Skin epidermis (tissue), 12 donors: ENCODE results near the gene OR6C76.
"Not testable (repeated sequence)": the region's sequence is repeated elsewhere in the genome, so short reads cannot be mapped to it uniquely, and the experiment has no call there.

ENCODE experiments used
- H3K27ac ChIP-seq, 21 experiments: fragments of 200-600 bp; sonication (generic) in 11 of 21; one replicate each; pipeline ENCODE4 v1.5.0; 2020; ENCODE audit warnings: mild to moderate bottlenecking in 3 of 21, inconsistent platforms in 2 of 21, moderate library complexity in 2 of 21
- H3K4me3 ChIP-seq, 7 experiments: fragments of 200-600 bp; sonication (generic) in 2 of 7; one replicate each; pipeline ENCODE4 v1.5.0; 2020; ENCODE audit warnings: inconsistent platforms in 2 of 7, mild to moderate bottlenecking in 2 of 7, moderate library complexity in 1 of 7

OR6C76 gene

DNA sequence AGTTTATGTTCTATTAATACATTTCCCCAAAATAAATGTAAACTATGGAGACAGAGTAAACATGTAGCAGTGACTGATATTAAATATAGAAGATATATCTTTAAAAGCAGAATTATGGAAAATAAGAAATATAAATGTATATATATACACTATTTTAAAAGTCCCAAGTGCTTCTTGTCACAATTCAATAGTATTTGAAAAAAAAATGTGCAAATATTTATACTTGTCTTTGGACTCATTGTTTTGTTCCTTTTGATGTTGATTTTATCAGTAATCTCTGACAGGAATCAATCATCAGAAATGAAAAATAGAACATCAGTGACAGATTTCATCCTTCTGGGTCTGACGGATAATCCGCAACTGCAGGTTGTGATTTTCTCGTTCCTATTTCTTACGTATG, at the start of gene OR6C76:
OR6C76 (plus strand) TSS at position 301 of the 400 bp plus-strand sequence; CDS start at position 301, 0 bp downstream.
- Histone ChIP-seq H3K4me3 (no peak within 1 kb of the TSS), H3K27ac (no peak within 1 kb of the TSS)

DNA sequence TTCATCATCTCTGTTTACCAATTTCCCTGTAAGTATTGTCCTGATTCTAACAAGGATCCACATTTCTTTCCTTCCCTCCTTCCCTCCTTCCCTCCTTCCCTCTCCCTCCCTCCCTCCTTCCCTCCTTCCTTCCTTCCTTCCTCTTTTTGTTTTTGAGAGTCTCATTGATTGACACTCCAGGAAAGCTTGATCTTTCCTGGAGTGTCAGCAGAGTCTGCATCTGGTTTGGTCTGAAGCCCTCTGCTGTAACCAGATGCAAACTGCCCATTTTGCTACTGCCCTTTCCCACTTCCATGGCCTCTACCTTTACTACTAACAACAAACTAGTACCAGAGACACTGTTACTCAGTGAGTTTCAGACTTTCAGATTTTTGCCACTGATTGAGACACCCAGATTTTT, 40.2 kb upstream of the OR6C76 start:
- no peak overlapping the region for H3K4me3 ChIP-seq
- no peak overlapping the region for H3K27ac ChIP-seq

DNA sequence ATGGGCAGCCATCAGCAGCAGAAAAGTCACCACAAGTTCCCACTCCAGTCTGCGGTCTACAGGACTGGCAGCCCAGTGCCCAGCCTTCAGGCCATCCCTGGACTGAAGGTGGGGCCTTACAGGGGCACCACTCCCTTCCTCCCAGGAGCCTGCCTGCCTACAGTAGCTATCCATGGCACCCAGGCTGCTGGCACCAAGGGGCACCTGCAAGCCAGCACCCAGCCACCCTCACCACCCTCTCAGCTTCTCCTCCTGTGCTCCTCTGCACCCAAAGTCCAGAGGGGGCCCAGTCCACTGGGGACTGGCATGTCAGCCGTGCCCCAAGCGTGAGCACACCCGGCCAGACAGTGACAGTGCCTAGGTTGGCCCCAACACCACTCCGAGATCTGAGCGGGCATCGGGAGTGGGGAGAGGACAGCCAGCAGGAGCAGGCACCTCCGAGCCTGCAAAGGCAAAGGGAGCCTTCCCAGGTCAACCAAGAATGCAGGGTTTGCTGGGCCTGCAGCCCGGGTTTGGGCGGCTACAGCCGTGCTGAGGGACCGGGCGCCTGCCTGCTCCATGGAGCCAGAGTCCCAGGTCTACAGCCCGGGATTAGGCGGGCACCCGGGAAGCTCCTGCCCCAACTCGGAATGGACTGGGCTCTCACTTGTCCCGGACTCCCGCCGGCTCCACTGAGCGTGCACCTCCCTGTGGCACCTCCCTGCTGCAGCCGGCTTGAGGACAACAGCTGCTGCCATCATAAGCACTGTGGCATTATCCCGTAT, 33.8 kb upstream of the OR6C76 start:
- H3K27ac ChIP-seq, result no peak overlapping the region

DNA sequence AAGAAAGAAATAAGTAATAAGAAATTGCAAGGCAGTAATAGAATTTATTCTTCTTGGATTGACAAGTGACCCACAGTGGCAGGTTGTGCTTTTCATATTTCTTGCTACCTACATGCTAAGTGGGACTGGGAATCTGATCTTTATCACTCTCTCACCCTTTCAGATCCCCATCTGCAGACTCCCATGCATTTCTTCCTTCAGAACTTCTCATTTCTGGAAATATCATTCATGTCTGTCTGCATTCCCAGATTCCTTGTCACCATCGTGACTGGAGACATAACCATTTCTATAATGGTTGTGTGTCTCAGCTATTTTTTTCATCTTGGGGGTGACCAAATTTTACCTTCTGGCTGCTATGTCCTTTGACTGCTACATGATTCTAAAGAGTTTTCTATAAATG, 29.7 kb upstream of the OR6C76 start:
- H3K4me3 ChIP-seq, result no peak overlapping the region
- no peak overlapping the region for H3K27ac ChIP-seq

More for the DNA sequence above, 33.8 kb upstream of the OR6C76 start:
- no peak overlapping the region for H3K4me3 ChIP-seq

DNA sequence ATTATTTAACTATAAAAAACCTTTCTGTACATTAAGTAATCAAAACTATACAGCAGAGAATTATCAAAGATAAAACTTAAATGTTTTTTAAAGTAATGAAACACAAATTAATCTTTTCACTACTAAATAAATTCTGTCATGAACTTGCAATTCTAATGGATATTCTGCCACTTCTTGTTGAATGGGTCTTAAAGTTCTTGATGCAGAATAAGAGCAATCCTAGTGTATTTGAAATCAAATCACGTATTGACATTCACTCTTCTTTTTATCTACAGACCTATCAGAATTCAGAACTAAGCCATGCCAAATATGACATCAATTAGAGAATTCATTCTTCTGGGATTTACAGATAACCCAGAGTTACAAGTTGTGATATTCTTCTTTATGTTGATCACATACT, 25.8 kb upstream of the OR6C76 start, which contains the start of gene OR6C65:
OR6C65 (plus strand) TSS at position 301 of the 400 bp plus-strand sequence; CDS start at position 301, 0 bp downstream.
- no peak within 1 kb of the TSS for H3K4me3 ChIP-seq
- no peak within 1 kb of the TSS for H3K27ac ChIP-seq

DNA sequence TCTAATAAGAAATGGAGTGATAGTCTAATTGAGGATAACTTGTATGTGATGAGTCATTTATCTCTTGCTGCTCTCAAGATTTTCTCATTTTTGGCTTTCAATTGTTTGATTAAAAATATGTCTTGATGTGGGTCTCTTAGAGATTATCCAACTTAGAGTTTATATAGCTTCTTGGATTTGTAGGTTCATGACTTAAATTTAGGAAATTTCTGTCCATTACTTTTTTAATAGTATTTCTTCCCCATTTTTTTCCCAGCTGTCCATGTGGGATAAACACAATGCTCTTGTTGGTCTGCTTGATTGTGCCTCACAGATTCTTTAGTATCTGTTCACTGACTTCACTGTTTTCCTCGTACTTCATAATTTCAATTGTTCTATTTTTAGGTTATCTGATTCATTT, 18.2 kb upstream of the OR6C76 start:
- Histone ChIP-seq H3K4me3 (no peak overlapping the region), H3K27ac (no peak overlapping the region)

DNA sequence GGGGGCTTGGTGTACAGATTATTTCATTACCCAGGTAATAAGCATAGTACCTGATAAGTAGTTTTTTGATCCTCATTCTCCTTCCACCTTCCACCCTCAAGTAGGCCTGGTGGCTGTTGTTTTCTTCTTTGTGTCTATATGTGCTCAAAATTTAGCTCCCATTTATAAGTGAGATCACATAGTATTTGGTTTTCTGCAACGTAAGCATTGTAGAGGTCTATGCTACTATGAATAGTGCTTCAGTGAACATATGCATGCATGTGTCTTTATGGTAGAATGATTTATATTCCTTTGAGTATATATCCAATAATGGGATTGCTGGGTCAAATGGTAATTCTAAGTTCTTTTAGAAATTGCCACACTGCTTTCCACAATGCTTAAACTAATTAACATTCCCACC, 16.9 kb upstream of the OR6C76 start:
- not testable (repeated sequence) for H3K4me3 ChIP-seq, H3K27ac ChIP-seq

DNA sequence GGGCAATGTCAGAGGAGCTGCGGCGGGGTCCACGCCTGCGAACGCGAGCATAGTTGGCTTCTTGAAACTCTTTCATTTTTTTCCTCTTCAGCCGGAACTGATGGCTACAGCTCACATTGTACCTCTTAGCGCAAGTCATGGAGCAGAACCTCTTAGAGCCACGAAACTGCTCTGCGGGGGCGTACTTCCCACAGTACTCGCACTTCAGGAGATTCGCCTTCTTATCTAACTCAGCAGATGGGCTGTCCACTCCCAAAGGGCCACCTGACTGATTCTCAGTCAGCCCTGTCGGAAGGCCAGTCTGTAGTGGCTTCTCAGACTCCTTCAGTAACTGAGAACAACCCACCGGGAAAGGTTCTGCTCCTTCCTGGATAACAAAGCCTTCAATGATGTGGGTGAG, 13.9 kb upstream of the OR6C76 start:
- H3K4me3 ChIP-seq, H3K27ac ChIP-seq: not testable (repeated sequence)

DNA sequence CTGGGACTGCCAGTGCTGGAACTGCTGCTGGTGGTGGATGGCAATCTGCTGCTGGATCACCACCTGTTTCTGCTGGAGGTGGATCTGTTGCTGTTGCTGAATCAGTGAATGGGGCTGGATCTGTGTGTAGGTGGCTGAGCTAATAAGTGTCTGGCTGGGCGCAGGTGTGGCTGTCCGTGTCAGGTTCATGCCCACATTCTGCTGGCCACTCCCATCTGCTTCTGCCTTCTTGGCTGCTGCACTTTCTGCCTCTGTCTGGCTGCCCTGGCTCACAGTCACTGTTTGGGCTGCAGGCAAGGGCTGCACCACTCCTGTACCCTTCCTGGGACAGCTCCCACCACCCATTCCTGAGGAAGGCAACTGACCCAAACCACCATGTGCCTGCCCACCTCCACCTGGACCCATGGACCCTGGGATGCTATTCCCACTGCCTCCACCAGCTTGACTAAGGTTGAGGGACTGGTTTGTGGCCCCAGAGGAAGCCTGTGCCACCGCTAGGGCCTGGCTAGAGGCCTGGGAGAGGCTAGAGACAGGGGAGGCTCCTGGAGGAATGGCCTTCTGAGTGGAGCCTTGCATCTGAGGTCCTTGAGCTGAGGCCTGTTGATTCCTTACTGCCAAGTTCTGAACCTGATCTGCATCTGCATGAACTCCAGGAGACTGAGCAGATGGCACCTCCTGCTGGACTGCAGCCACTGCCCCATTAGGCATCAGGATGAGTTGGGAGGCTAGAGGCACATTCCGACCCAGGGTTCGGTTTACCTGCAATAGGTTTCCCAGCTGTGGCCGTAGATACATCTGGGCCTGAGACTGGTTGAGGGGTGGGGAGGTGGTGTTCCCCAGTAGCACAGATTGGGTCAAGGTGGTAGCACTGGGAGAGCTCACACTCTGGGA, 12.3 kb upstream of the OR6C76 start:
- H3K27ac ChIP-seq, H3K4me3 ChIP-seq: not testable (repeated sequence)

DNA sequence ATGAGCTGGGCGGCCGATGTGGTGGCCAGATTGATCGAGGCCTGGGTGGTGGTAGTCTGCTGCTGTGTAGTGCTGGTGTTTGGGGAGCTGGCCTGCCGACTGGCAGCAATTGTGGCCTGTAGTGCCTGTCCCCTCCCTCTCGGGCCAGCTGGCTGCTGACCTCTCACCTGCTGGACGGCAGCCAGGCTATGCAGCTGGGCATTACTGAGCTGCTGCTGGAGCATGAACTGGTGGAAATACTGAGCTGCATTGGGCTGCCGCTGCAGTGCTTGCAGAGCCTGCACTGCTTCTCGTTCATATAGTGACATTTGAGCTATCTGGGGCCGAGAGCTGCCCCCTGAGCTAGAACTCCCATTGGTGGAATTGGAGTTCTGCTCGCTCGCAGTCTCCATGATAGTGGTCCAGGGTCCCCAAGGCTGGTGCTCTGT, 11.6 kb upstream of the OR6C76 start:
- not testable (repeated sequence) for H3K27ac ChIP-seq, H3K4me3 ChIP-seq

DNA sequence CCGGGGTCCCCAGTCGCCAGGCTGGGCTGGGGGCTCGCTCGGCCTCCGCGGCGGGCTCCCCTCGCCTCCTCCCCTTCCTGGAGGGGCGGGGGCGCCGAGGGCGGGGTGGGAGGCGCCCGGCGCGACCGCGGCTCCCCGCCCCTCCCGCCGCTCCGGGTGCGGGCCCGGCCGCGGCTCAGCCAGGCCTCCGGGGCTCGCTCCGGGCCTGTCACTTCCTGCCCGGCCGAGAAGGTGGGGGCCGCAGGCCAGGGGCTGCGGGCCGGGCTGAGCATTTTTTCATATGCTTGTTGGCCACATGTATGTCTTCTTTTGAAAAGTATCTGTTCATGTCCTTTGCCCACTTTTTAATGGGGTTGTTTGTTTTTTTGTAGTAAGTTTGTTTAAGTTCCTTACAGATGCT, 11.2 kb upstream of the OR6C76 start:
- H3K27ac ChIP-seq, H3K4me3 ChIP-seq: not testable (repeated sequence)

DNA sequence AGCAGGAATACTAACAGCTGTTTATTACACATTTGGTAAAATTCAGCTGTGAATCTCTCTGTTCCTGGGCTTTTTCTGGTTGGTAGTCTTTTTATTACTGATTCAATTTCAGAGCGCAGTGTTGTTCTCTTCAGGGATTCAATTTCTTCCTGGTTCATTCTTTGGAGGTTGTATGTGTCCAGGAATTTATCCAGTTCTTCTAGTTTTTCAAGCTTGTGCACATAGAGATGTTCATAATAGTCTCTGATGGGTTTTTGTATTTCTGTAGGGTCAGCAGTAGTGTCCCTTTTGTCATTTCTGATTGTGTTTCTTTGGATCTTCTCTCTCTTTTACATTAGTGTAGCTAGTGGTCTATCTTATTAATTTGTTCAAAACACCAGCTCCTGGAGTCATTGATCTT, 9.1 kb upstream of the OR6C76 start:
- Histone ChIP-seq H3K27ac (no peak overlapping the region), H3K4me3 (no peak overlapping the region)

DNA sequence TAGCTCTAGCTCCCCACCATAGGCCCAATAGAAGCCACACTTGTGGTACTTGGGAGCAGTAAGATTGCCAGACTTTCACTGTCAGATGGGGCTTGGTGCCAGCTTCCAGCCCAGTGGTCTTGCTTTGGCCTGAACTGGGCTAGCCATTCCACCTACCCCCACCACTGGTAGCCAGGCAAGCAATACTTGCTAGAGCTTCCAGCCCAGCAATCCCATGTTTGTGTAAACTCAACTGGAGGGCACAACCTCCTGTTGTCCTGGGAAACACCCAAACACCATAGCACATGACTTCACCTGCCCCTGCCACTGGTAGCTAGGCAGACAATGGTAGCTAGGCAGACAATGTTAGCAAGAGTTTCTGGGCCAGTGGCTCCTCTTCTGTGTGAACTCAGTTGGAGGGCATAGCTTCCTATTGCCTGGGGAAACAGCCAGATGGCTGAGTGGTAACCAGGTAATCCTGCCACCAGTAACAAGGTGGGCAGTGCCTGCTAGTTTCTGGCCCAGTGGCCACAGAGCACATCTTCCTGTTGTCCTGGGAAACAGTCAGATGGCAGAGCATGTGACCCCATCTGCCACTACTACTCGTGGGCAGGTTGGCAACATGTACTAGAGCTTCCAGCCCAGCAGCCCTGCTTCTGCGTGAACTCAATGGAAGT, 5.6 kb upstream of the OR6C76 start:
- no peak overlapping the region for H3K27ac ChIP-seq
- H3K4me3 ChIP-seq, result no peak overlapping the region

DNA sequence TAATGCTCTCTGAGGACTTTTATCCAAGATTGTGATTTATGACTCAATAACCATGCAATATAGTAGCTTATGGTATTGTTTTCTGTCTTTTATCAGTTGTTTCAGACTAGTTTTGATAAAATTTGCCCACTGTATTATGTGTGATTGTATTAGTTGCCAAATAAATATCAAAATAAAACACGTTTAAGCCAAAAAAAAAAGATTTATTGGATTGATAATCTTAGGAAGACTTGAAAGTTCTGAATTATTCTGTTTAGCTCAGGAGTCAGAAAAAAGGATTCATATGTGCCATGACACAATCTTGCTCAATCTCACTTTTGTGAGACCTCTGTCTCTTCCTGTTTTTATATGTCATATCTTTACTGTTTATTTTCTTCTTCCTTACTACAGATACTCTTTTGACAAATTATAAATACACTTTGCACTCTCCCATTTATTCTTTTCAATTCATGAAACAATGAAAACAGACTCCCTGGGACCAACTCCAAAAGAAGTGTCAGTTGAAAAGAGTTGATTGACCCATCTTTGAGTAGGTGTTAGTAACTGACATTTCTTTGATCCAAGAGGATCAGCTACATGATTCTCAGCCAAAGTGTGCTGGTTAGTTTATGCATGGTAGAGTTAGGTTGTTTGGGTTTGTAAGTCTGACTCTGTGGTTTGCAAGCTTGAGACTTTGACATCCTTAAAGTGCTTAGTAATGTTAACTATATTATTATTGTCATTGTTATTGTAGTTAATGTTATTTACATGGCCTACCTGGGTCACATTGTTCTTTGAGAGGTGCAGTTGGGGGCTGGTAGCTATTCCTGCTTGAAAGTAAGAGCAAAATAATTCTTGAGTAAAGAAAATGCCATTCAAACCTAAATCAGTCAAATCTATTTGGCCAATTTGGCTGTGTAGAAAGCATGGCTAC, 2.5 kb downstream of the OR6C76 start:
- no peak overlapping the region for H3K27ac ChIP-seq
- no peak overlapping the region for H3K4me3 ChIP-seq

DNA sequence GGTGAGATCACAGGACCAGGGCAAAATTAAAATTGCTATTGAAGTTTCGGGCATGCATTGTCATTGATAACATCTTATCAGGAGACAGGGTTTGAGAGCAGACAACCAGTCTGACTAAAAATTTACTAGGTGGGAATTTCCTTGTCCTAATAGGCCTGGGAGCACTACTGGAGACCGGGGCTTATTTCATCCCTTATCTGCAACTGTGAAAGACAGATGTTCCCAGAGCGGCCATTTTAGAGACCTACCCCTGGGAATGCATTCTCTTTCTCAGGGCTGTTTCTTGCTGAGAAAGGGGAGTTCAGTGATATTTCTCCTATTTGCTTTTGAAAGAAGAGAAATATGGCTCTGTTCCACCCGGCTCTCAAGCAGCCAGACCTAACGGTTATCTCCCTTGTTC, 15.2 kb downstream of the OR6C76 start:
- not testable (repeated sequence) for H3K27ac ChIP-seq, H3K4me3 ChIP-seq

DNA sequence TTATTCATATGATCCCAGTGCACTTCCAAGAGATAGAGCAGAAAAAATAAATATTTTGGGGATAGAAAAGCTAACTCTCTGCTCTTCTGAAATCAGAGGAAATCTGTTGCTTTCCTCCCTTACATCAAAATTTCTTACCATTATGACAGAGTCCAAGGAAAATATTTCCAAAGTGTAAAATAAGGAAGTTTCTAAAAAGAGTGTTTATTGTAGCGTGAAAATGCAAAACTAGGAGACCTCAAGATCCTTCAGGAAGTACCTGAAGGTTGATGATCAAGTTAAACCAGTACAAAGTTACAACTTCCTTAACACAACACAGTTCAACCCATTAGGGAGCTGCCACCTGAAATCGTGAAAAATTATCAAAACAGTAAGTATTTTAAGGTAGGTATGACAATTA, 17.7 kb downstream of the OR6C76 start, which contains the start of gene OR6C2:
OR6C2 (plus strand) TSS at position 301 of the 400 bp plus-strand sequence. CDS start 8,138 bp downstream, outside the sequence.
- Histone ChIP-seq H3K4me3 (no peak within 1 kb of the TSS), H3K27ac (no peak within 1 kb of the TSS)

DNA sequence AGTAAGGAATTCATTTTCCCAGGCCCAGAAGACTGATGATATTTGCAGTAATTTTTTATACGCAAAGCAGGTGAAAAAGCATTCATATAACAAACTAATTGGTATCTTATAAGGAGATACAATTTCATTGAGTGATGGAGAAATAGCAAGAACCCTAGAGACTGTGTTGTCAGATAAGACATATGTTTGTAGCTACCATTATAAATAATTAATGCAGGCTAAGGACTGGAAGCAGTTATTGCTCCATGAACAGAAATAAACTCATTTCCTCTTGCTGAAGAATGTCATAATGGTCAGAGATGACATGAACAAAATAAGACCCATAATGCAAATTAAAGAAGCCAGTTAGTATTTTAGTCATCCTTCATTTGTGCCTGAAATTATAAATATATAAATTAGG, 19.3 kb downstream of the OR6C76 start:
- H3K4me3 ChIP-seq, result no peak overlapping the region

DNA sequence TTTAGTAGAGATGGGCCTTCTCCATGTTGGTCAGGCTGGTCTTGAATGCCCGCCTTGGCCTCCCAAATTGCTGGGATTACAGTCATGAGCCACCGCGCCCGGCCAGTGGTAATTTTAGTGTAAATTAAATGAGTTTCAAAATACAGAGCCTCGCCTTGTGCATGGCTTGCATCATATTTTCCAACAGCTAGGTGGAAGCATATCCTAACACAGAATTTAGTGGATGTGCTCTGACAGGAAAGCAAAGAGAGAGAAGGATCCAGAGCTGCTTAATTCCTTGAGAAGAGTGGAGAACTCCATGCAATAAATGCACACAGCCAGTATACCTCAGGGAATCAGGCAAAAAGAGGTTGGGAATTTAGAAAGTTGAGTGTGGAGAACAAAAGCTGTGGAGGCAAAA, 20.3 kb downstream of the OR6C76 start:
- no peak overlapping the region for H3K4me3 ChIP-seq
- H3K27ac ChIP-seq, result no peak overlapping the region

More for the DNA sequence above, 19.3 kb downstream of the OR6C76 start:
- no peak overlapping the region for H3K27ac ChIP-seq

DNA sequence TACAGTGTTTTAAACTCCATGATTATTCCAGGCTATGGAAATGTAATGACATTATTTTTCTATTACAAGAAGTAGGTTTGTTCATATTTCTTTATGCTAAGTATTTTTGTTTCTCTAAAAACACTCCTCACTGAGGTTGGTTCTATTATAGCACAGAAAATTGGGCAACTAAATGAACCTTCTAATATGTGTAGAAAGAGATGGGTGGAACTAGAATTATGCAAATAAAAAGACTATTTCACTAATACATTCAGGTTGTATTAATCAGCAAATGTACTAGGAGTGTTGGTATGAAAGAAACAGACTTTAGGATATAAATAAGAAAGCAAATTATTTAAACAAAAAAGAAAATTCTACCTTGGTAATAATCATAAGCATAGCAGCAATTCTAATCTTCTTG, 22.8 kb downstream of the OR6C76 start:
- H3K4me3 ChIP-seq, result no peak overlapping the region
- no peak overlapping the region for H3K27ac ChIP-seq
